Measurements from ENCODE around the gene CPSF4L.
A peak's percentile ranks its signal among the peaks of the same experiment; 100 is the strongest.
"Not testable (repeated sequence)": the region's sequence is repeated elsewhere in the genome, so short reads cannot be mapped to it uniquely, and the experiment has no call there.

The CPSF4L gene, protein sequence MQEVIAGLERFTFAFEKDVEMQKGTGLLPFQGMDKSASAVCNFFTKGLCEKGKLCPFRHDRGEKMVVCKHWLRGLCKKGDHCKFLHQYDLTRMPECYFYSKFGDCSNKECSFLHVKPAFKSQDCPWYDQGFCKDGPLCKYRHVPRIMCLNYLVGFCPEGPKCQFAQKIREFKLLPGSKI

DNA sequence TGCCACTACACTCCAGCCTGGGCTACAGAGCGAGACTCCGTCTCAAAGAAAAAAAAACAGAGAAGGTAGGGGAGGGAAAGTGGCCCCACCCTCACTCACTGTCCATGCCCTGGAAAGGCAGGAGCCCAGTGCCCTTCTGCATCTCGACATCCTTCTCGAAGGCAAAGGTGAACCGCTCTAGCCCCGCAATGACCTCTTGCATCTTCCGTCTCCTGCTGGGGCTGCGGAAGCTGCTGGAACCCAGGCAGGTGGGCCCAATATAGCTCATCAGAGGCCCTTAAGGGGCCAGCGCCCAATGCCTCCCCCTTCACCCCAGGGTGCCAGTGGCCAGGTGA, at the start of gene CPSF4L:
Gene CPSF4L, minus strand, starts transcription at position 264 of the 335 bp plus-strand sequence. Its CDS starts 62 bp downstream, at position 202.
- DNase-seq, result no peak

- DNase-seq, result no peak
These were observed 49.7 kb upstream of the CPSF4L start for GRCh38 chr17:73311428-73311780.

GRCh38 chr17:73309727-73310596, 48.3 kb upstream of the CPSF4L start:
- DNase-seq, result no peak

- DNase-seq, result not testable (repeated sequence)
These were observed 47.3 kb upstream of the CPSF4L start for GRCh38 chr17:73308959-73309358.

DNA sequence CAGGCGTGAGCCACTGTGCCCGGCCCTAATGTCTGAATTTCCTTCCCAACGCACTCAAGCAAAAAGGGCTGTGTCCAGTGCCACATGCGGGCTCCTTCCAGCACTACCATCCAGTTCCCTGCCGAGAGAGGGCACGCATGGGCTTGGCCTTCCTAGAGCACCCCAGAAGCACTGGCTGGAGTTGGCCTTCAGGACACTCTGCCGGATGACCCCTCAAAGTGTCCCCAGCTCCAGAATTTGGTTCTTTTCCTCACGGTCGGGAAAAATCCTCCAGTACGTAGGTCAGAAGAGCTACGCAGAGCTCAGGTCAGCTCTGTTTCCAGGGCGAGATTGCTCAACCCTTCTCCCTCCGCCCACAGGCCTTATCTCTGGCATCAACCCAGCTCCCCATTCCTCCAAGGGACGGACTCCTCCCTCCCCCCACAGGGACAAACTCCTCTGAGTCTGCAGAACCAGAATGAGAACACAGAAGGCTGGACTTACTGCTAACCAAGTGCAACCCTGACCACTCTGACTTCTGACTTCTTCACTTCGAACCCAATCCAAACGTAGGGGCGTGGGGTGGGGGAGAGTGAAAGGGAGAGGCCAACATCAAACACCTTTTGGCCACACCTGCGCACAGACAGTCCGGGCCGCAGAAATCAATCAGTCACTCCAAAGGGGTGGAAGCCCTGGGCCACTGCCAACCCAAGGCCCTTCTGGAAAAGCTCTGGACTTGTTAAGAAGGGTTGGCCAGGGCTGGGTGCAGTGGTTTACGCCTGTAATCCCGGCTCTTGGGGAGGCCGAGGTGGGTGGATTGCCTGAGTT, 46.5 kb upstream of the CPSF4L start:
- no peak for DNase-seq

GRCh38 chr17:73307130-73307529, 45.5 kb upstream of the CPSF4L start:
- no peak for DNase-seq

DNA sequence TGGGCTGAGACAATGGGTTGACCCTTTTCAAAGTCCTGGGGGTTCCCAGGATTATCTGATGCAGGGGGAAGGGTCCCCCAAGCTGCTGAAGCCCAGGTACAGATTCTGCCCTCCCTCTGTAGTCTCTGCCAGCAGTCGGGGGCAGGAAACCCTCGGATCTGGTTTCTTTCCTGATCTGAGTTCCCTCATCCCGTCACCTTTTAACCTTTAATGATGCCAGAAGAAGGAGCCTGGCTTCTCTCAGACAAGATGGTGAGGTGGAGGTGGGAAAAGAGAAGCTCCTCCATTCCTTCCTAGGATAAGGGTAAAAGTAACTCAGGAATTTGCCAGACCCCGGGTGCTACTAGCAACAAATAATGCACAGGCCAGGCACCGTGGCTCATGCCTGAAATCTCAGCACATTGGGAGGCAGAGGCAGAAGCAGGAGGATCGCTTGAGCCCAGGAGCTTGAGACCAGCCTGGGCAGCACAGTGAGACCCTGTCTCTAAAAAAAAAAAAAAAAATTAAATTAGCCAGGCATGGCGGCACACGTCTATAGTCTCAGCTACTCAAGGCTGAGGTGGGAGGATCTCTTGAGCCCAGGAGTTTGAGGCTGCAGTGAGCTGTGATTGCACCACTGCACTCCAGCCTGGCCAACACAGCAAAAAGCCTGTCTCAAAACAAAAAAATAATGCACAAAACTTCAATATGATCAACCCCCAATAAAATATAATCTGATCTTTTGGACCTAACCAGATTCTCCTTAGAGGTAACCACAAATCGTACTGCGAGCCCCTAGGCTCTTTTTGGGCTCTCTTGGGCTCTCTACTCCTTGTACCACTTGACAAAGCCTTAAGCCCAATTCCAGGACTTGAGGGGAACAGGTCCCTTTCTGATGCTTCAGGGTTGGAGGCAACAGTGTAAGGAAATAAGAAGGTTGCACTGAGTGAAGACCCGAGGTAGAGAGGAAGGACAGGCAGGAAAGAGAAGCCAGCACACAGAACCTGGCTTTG, 44.5 kb upstream of the CPSF4L start:
- no peak for DNase-seq

GRCh38 chr17:73304971-73305812, 43.5 kb upstream of the CPSF4L start:
- DNase-seq, result no peak

DNA sequence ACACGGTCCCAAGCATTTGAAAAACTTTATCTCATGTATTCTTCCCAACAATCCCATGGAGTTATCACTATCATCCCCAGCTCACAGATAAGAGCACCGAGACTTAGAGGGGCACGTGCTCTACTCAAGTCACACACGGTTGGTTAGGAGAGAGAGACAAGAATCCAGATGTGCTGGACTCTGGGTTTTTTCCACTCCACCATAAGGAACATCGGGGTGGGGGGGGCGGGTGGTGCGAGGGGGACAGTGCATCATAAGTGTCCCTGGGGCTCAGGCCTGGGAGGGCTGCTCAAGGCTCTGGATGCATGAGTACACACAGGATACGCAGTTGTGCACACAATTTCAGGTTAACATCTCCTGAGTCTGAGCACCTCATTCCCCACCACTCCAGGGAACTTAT, 42.8 kb upstream of the CPSF4L start:
- no peak for DNase-seq

- DNase-seq, result no peak
These were observed 40.5 kb upstream of the CPSF4L start for GRCh38 chr17:73302189-73302588.

DNA sequence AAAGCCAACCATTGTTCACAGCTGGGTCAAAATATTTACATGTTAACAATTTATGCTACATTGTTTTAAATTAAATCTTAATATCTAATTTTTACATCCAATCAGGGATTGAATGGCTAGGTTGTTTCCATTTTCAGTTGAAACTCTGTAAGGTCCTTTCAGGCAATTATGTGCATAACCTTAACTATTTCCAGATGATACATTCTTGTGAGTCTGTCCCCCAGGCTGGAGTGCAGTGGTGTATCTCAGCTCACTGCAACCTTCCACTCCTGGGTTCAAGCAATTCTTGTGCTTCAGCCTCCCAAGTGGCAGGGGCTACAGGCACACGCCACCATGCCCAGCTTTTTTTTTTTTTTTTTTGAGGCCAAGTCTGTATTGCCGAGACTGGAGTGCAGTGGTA, 39.7 kb upstream of the CPSF4L start:
- DNase-seq, result no peak

DNA sequence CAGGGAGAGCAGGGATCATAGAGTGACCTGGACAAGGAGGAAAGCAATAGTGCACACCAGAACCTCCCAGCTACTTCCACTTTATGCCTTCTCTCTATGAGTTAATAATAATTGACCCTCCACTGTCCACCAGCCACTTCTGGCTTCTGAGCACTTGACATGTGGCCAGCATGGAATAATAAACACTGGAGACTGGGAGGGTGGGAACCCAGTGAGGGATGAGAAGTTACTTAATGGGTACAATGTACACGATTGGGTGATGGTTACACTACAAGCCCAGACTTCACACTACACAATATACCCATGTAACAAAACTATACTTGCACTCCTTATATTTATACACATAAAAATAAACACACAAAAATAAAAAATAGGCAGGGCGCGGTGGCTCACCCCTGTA, 38.7 kb upstream of the CPSF4L start:
- DNase-seq, result no peak

GRCh38 chr17:73297934-73298861, 36.5 kb upstream of the CPSF4L start:
- DNase-seq, result no peak

- no peak for DNase-seq
These were observed 31.8 kb upstream of the CPSF4L start for GRCh38 chr17:73293480-73293911.

- DNase-seq, result no peak
These were observed 31.4 kb upstream of the CPSF4L start for GRCh38 chr17:73293031-73293430.

GRCh38 chr17:73292031-73292531, 30.4 kb upstream of the CPSF4L start:
- no peak for DNase-seq

GRCh38 chr17:73291260-73291801, 29.7 kb upstream of the CPSF4L start:
- DNase-seq, result peak; percentile 39

DNA sequence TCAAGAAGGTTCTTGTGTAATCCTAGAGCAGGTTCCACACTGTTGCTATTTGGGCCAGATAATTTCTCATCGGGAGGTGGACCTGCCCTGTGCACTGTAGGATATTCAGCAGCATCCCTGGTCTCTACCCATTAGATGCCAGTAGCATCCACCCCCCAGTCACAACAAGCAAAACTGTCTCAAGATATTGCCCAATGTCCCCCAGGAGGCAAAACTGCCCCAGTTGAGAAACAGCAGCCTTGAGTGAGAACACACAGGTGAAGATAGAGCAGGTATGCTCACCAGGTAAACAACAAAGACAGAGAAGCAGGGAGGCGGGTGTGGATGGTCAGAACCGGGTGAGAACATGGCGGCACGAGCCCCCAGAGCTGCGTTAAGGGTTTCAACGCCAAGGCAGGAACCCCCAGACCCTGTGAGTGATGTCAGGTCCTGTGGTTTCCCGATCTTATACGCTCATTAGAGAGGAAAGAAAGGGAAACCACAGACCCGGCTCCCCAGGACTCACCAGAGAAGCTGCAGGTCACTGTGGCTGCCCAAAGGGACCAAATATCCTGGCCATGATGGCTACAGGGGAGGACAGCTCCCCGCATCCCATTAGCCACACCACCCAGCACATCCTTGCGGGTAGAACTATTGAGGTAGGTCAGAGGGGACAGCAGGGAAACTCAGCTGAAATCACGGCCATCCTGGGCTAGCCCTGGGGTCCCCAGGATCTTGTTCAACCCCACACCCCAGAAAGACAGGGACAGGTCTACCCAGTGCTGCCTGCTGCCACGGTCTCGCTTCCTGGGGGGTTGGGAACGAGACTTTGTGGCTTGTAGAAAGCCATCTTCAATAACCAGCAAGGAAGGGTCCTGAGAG, 28.9 kb upstream of the CPSF4L start:
- DNase-seq, result no peak
